Measurements from ENCODE around the gene PAXIP1. TPM values are rescaled to one million over a fixed set of nuclear protein-coding genes. Genes with fewer than 3 reads are reported as not detected.

PAXIP1 gene
- total RNA-seq, 4 donors from 2014 or later, result 6.5 to 9.0 (median 7.7) TPM

DNA sequence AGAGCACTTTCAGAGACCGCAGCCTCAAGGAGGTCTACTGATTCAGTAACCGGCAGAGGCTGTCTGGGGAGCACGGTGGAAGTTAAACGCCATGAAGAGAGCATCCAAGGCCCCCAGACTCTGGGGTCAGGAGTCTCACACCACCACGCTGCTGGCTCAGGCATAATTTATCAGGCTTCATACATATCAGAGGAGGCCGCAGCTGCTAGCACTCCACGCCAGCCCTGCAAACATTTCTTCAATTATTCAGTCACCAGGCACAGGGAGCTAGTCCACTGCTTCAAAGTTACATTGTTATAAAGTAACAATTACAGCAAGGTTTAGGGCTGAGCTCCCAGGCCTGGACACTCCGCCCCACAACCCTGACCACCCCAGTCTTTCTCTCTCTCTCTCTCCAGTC, 97.8 kb downstream of the PAXIP1 start:
- H3K4me1 ChIP-seq, result no peaks in the 10 kb centered on the region
- no peak overlapping the region for H3K27ac ChIP-seq
- no peak overlapping the region for H3K4me3 ChIP-seq
- DNase-seq, result no peak
- H3K9me3 ChIP-seq, result no peaks in the 10 kb centered on the region
- no peaks in the 10 kb centered on the region for H3K36me3 ChIP-seq
- ATAC-seq, result no peak
- intact Hi-C loops (cut with DNase I; ENCODE audit: low total_unique reads) (no loop called here), in situ Hi-C loops (cut with MboI; ENCODE audit: low sequenced_read_pairs in 4 of 4) (loop anchor here in 1 of 4 donors (25.0 kb wide), 1 partner anchor 282 kb away; no protein-coding TSS in a partner anchor)
- no peaks in the 10 kb centered on the region for H3K27me3 ChIP-seq
- no peak for TF ChIP-seq POLR2A (IDR thresholded peaks at IDR 0.05)
- TF ChIP-seq, protein P1, sequence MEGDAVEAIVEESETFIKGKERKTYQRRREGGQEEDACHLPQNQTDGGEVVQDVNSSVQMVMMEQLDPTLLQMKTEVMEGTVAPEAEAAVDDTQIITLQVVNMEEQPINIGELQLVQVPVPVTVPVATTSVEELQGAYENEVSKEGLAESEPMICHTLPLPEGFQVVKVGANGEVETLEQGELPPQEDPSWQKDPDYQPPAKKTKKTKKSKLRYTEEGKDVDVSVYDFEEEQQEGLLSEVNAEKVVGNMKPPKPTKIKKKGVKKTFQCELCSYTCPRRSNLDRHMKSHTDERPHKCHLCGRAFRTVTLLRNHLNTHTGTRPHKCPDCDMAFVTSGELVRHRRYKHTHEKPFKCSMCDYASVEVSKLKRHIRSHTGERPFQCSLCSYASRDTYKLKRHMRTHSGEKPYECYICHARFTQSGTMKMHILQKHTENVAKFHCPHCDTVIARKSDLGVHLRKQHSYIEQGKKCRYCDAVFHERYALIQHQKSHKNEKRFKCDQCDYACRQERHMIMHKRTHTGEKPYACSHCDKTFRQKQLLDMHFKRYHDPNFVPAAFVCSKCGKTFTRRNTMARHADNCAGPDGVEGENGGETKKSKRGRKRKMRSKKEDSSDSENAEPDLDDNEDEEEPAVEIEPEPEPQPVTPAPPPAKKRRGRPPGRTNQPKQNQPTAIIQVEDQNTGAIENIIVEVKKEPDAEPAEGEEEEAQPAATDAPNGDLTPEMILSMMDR (IDR thresholded peaks at IDR 0.05 in 4 of 5, conservative IDR thresholded peaks at IDR 0.05 in 1 of 5), result no peak

DNA sequence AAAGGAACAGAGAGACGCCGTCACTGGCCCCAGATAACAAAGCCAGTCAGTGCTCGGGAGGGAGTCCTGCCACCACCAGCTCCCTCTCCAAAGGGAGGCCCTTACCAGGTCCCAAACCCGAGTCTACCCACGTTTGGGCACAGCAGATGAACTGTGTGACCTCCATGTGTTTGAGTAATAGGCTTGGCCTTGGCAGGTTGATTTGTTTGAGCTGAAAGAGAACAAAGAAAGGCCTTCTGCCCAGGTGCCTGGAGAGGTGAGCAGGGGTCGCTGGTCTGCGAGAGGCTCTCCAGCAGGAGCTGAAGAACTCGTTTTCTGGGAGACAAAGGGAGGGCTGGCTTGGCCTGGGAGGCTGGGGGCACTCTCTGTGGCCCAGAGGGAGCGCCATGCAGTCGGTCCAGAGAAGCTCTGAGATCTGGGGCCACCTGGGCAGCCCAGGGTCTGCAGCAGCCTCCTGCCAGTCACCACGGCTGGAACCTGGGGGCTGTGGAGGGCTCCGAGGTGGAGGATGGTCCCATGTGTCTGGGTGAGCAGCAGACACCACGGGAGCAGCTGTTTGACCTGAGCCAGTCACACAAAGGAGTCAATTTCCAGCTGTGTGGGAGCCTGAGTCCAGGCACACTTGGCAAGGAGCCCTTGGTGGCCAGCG, 99.7 kb downstream of the PAXIP1 start:
- intact Hi-C loops (cut with DNase I; ENCODE audit: low total_unique reads), result no loop called here

DNA sequence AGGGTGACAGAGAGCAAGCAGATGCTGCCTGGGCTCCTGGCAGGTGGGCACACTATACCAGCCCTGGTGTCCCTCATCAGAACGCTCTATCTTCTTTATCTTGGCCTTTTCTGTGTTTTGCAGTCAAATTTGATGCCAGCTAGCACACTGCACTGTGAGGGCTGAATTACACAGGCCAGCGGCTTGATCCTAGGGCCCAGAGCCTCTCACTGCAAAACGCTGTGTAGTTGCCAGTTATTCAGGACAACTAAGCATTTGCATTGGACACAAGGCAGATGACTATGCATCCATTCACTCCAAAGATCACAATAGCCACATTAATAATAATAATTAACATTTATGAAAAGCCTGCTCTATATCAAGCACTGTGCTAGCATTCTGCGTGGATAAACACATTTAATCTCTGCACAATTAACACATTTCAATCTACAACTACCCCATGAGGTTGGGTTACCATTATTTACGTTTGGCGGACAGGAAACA, 100.3 kb downstream of the PAXIP1 start:
- in situ Hi-C loops (cut with MboI; ENCODE audit: low sequenced_read_pairs in 4 of 4), result loop anchor here in 1 of 4 donors (25.0 kb wide), 1 partner anchor 285 kb away; no protein-coding TSS in a partner anchor
- no peak for ATAC-seq
- H3K9me3 ChIP-seq, result no peaks in the 10 kb centered on the region

More for the DNA sequence above, 99.7 kb downstream of the PAXIP1 start:
- H3K27ac ChIP-seq, result no peak overlapping the region
- in situ Hi-C loops (cut with MboI; ENCODE audit: low sequenced_read_pairs in 4 of 4), result loop anchor here in 1 of 4 donors (25.0 kb wide), 1 partner anchor 284 kb away; no protein-coding TSS in a partner anchor
- no peaks in the 10 kb centered on the region for H3K36me3 ChIP-seq
- no peaks in the 10 kb centered on the region for H3K4me1 ChIP-seq
- no peaks in the 10 kb centered on the region for H3K27me3 ChIP-seq
- no peak overlapping the region for H3K4me3 ChIP-seq
- ATAC-seq (no peak), DNase-seq (no peak)
- TF ChIP-seq, protein P1 (IDR thresholded peaks at IDR 0.05 in 4 of 5, conservative IDR thresholded peaks at IDR 0.05 in 1 of 5), result no peak
- TF ChIP-seq POLR2A (IDR thresholded peaks at IDR 0.05), result no peak
- no peaks in the 10 kb centered on the region for H3K9me3 ChIP-seq

DNA sequence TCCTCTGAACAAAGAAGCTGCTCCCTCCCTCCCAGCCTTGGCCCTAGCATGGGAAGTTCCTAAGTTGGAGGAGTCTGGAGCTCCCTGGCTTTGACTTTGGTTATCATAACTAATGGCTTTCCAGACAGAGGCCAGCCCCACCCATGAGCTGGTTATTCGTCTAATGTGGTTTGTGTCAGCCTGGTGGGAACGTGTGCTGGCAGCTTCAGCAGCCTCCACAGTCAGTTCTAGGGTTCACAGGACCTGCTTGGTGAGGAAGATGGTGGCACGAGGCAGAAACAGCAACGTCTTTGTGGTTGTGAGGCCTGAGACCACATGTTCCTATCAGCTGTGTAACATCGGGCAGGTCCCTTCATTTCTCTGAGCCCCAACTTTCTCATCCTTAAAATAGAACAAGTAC, 103.1 kb downstream of the PAXIP1 start:
- no peak for TF ChIP-seq POLR2A (IDR thresholded peaks at IDR 0.05)
- TF ChIP-seq, protein P1 (IDR thresholded peaks at IDR 0.05 in 4 of 5, conservative IDR thresholded peaks at IDR 0.05 in 1 of 5), result no peak
- H3K27me3 ChIP-seq, result no peaks in the 10 kb centered on the region
- no peak overlapping the region for H3K27ac ChIP-seq
- intact Hi-C loops (cut with DNase I; ENCODE audit: low total_unique reads) (no loop called here), in situ Hi-C loops (cut with MboI; ENCODE audit: low sequenced_read_pairs in 4 of 4) (loop anchor here in 1 of 4 donors (25.0 kb wide), 1 partner anchor 287 kb away; no protein-coding TSS in a partner anchor)
- DNase-seq (no peak), ATAC-seq (no peak)
- H3K4me3 ChIP-seq, result no peak overlapping the region
- H3K36me3 ChIP-seq, result no peaks in the 10 kb centered on the region
- no peaks in the 10 kb centered on the region for H3K9me3 ChIP-seq
- H3K4me1 ChIP-seq, result no peaks in the 10 kb centered on the region

More for the DNA sequence above, 100.3 kb downstream of the PAXIP1 start:
- Histone ChIP-seq H3K36me3 (no peaks in the 10 kb centered on the region), H3K4me3 (no peak overlapping the region), H3K27ac (no peak overlapping the region), H3K4me1 (no peaks in the 10 kb centered on the region), H3K27me3 (no peaks in the 10 kb centered on the region)
- intact Hi-C loops (cut with DNase I; ENCODE audit: low total_unique reads), result no loop called here
- no peak for TF ChIP-seq POLR2A (IDR thresholded peaks at IDR 0.05)
- no peak for DNase-seq

DNA sequence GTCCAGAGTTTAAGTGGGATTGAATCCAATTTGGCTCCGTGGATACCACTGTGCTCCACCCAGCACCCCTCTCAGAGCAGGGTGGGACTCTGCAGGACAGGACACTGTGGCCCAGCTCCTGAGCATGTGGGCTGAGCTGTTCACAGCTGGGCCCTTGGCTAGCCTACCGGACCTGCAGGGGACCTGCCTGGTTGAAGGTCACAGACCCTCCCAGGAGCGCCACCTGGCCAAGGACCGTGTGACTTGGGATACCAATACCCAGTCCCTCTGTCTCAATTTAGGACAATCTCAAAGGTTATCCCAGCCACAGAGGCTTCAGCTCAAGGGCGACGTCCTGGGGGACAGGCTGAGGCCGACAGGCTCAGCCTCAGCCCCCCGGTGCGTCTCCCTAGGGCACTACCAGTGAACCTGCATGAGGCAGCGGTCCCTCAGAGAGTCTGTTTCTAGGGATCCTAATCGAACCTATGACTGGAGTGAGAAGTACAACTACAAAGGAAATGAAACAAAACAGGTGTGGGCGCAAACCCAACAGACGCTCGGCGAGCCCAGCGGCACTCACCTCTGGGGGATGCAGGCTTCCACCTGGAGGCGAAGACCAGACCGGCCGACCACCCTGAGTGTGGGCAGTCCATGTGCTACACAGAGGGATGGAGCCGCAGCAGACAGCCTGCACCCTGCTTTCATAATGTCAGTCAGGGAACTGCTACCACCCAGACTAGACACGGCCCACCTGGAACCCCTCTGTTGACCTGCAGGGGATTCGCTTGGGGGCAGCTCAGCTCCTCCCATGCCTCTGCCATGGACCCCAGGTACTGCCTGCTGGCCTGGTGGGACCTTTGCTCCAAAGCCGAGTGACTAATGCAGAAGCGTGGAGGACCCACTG, 103.7 kb downstream of the PAXIP1 start:
- intact Hi-C loops (cut with DNase I; ENCODE audit: low total_unique reads), result no loop called here
- ATAC-seq, result no peak
- in situ Hi-C loops (cut with MboI; ENCODE audit: low sequenced_read_pairs in 4 of 4), result no loop called here

More for the DNA sequence above, 103.7 kb downstream of the PAXIP1 start:
- no peak overlapping the region for H3K4me3 ChIP-seq
- H3K27ac ChIP-seq, result no peak overlapping the region
- H3K9me3 ChIP-seq, result no peaks in the 10 kb centered on the region
- H3K4me1 ChIP-seq, result no peaks in the 10 kb centered on the region
- DNase-seq, result no peak
- TF ChIP-seq, protein P1 (IDR thresholded peaks at IDR 0.05 in 4 of 5, conservative IDR thresholded peaks at IDR 0.05 in 1 of 5), result no peak
- no peak for TF ChIP-seq POLR2A (IDR thresholded peaks at IDR 0.05)
- H3K36me3 ChIP-seq, result no peaks in the 10 kb centered on the region
- H3K27me3 ChIP-seq, result no peaks in the 10 kb centered on the region
